ENCODE results near the gene SPSB2.
"Not testable (repeated sequence)": the region's sequence is repeated elsewhere in the genome, so short reads cannot be mapped to it uniquely, and the experiment has no call there.

The SPSB2 gene

DNA sequence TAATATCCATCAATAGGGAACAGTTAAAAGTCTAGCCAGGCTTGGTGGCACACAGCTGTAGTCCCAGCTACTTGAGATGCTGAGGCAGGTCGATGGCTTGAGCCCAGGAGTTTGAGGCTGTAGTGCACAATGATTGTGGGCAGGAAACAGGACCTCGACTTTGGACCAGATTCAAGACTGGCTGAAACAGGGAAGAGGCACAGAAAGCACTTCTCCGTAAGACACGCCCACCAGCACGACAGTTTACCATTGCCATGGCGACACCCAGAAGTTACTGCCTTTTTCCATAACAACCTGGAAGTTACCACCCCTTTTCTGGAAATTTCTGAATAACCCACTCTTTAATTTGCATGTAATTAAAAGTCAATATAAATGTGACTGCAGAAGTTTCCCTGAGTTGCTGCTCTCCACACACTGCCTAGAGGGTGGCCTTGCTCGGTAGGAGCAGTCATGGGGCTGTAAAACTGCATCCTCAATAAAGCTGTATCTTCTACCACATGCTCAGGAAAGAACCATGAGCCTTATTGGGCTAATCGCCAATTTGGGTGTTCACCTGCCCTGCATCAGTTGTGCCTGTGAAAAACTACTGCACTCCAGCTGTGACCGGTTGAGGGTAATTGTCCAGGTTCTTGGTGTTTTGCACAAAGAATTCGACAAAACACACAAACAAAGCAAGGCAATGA is 26.9 kb upstream of the SPSB2 start:
- DNase-seq: no peak

DNA sequence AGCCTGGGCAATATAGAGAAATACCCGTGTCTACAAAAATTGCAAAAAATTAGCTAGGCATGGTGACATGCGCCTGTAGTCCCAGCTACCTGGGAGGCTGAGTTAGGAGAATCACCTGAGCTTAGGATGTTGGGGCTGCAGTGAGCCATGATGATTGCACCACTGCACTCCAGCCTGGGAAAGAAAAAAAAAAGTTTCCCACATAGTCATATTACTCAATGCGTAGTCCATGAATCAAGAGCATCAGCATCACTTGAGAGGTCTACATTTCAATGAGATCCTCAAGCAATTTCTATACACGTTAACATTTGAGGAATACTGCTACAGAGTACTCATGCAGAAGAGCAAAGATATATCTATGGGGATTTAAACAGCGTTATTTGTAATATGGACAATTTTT is 26.3 kb upstream of the SPSB2 start:
- DNase-seq: no peak

DNA sequence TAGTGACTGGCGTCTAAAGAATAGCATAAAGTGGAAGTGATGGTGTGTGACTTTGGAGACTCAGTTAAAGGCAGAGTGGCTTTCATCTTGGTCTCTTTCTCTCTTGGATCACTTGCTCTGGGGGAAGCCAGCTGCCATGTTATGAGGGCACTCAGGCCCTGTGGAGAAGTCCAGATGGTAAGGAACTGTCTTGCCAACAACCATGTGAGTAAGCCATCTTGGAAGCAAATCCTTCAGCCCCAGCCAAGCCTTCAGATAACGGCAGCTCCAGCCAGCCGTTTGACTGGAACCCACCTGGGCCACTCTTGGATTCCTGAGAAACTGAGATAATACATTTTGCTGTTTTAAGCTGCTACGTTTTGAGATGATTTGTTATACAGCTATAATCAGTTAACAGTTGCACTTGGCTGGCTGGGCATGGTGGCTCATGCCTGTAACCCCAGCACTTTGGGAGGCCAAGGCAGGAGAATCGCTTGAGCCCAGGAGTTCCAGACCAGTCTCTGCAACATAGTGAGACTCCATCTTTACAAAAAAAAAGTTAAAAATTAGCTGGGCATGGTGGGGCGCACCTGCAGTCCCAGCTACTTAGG is 23.8 kb upstream of the SPSB2 start:
- no peak for DNase-seq

DNA sequence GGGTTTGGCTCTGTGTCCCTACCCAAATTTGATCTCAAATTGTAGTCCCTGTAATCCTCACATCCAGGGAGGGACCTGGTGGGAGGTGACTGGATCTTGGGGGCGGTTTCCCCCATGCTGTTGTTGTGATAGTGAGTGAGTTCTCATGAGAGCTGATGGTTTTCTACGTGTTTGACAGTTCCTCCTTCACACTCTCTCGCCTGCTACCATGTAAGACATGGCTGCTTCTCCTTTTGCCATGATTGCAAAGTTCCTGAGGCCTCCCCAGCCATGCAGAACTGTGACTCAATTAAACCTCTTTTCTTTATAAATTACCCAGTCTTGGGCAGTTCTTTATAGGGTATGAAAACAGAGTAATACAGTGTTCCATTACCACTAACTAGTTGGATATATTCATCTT is 21.2 kb upstream of the SPSB2 start:
- DNase-seq: no peak

DNA sequence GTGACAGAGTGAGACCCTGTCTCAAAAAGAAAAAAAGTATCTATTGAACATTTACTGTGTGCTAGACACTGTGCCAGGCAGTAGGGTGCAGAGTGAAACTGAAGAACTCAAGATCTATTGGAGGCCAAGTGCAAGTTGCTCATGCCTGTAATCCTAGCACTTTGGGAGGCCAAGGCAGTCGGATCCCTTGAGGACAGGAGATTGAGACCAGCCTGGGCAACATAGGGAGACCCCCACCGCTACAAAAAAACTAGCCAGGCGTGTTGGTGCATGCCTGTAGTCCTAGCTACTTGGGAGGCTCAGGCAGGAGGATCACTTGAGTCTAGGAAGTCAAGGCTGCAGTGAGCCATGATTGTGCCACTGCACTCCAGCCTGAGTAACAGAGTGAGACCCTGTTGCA is 19.6 kb upstream of the SPSB2 start:
- DNase-seq: not testable (repeated sequence)

DNA sequence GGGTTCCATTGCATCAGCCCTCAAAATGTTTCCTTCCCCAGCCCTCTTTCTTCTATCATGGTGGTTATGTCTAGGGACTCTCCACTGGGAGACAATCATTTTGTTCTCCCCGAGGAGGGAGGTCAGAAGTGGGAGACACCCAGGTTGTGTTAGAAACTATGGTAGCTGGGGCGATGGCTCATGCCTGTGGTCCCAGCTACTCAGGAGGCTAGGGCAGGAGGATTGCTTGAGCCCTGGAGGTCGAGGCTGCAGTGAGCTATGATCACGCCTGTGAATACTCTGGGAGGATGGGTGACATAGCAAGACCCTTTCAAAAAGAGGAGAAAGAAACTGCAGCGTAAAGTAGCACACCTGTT is 18.5 kb upstream of the SPSB2 start:
- DNase-seq: no peak

DNA sequence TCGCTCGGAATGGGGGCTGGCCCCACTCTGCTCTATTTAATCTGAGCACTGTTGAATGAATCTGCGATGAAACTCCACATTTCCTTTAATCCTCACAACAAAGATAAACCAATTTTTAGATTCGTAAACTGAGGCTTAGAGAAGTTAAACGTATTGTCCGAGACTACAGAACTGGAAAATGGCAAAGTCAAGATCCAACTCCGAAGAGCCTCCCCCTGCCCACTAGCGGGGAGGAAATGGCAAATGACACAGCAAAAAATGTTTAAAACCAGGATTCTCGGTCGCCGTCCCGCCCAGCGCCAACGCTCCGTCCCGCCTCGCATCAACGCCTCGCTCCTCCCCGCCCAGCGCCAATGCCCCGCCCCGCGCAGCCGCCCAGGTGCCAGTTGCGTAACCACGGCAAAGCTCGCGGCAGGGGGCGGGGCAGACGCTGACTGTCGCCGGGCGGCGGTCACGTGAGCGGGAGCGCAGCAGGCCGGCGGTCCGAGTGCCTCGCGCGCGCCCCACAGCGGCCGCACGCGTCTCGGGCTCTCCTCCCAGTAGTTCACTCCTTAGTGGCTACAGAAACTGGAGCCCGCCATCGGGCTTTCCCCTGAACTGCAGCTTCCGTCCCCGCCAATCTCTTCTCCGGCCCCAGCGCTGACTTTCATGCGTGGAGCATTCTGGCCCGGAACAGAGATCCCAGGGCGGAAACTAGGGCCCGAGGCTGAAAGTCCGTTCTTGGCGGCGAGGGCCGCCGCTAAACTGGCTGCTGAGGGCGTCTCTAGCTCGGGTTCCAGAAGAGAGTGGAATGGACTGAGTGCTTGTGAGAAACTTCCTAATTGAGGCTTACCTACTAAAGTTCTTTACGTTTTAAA is 17.9 kb upstream of the SPSB2 start:
- DNase-seq: peak; percentile 98

DNA sequence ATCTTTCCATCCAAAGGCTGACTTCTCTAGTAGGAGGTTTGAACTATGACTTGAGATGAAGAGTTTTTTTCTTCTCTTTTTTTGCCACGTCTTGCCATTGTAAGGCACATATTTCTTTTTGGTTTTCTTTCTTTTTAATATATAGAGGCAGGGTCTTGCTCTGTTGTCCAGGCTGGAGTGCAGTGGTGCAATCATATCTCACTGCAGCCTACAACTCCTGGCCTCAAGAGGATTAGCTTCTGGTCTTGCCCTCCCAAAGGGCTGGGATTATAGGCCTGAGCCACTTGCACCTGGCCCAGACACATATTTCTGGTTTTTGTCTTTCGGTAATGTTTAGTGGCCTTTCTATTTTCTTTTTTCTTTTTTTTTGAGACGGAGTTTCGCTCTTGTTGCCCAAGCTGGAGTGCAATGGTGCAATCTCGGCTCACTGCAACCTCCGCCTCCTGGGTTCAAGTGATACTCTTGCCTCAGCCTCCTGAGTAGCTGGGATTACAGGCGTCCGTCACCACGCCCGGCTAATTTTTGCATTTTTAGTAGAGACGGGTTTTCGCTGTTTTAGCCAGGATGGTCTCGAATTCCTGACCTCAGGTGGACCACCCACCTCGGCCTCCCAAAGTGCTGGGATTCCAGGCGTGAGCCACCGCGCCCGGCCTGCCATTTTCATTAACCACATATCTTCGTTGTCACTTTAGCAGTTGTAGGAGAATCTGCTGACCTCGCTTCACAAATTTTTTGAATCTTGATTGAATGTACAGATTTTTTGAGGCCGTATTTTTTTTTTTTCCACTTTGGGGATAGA is 16.9 kb upstream of the SPSB2 start:
- not testable (repeated sequence) for DNase-seq

DNA sequence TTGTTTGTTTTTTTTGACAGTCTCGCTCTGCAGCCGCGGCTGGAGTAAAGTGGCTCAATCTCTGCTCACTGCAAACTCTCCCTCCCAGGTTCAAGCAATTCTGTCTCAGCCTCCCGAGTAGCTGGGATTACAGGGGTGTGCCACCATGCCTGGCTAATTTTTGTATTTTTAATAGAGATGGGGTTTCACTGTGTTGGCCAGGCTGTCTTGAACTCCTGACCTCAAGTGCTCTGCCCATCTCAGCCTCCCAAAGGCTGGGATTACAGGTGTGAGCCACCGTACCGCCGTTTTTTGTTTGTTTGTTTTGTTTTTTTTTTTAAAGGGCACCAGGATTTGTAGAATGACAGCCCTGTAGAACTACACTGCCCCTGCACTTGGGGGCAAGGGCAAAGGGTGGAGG is 15.7 kb upstream of the SPSB2 start:
- not testable (repeated sequence) for DNase-seq

DNA sequence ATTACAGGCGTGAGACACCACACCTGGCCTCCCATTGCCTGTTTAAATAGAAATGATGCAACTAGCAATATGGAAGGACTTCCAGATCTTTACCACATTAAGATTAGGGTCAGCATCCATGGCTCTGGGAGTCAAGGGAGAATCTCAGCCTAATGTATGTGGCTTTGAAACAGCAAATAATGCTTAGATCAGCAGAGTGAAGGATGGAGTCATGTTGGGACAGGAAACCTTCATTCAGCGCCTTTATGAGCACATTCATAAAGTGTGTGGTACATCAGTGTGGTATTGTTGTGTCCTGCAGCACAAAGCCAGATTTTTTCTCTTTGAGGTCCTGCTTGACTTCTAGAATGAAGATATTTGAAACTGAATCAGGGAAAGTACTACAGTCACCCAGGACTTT is 15.3 kb upstream of the SPSB2 start:
- no peak for DNase-seq

DNA sequence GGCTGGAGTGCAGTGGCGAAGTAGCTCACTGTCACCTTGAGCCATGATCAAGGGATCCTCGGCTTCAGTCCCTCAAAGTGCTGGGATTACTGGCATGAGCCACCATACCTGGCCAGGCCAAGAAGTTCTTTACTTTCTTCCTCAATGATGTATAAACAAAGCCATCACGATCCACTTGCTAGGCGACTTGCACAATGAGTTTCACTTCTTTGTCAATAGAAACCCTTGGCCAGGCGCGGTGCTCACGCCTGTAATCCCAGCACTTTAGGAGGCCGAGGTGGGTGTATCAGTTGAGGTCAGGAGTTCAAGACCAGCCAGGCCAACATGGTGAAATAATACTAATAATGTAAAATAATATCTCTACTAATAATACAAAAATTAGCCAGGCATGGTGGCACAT is 14.4 kb upstream of the SPSB2 start:
- DNase-seq: no peak

DNA sequence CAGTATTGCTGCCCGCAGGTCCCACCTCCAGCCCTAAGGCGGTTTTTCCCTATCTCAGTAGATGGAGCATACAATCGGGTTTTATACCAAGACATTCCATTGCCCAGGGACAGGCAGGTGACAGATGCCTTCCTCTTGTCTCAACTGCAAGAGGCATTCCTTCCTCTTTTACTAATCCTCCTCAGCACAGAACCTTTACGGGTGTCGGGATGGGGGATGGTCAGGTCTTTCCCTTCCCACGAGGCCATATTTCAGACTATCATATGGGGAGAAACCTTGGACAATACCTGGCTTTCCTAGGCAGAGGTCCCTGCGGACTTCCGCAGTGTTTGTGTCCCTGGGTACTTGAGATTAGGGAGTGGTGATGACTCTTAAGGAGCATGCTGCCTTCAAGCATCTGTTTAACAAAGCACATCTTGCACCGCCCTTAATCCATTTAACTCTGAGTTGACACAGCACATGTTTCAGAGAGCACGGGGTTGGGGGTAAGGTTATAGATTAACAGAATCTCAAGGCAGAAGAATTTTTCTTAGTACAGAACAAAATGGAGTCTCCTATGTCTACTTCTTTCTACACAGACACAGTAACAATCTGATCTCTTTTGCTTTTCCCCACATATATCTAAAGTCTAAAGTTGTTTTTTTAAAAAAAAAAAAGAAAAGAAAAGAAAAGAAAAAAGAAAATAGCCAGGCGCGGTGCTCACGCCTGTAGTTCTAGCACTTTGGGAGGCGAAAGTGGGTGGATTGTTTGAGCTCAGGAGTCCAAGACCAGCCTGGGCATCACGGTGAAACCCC is 13.3 kb upstream of the SPSB2 start:
- DNase-seq: not testable (repeated sequence)

DNA sequence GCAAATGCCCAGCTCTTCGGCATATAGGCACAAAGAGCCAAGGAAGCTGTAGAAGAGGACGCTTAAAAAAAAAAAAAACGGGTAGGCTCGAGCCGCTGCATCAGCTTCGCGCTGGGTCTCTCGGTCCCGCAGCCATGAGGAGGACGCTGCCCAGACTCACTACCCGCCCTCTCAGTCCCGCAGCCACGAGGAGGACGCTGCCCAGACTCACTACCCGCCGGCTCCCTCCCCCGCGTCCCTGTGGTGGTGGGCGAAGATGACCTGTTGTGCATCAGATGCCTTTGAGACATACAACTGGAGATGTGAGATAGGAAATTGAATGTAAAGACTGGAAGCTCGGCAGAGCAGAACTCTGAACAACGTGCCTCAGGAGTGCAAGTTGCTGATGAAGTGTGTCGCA is 11.4 kb upstream of the SPSB2 start:
- DNase-seq: no peak

DNA sequence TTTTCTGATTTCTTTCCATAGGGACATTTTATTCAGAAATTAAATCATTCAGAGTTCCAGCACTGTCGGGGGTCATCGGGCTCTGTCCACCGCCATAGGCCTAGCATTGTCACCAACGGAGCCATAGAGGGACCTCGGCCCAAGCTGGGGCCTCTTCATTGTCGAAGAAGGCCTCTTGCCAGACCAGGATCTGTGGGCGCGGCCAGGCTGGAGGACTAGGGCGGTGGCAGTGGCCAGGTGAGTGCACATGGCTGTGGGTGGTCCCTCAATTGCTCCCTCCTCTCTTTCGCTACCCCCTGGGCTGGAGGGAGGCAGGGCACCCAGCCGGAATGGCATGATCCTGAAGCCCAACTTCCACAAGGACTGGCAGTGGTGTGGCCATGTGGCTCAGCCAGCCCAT is 10.6 kb upstream of the SPSB2 start:
- DNase-seq: no peak

DNA sequence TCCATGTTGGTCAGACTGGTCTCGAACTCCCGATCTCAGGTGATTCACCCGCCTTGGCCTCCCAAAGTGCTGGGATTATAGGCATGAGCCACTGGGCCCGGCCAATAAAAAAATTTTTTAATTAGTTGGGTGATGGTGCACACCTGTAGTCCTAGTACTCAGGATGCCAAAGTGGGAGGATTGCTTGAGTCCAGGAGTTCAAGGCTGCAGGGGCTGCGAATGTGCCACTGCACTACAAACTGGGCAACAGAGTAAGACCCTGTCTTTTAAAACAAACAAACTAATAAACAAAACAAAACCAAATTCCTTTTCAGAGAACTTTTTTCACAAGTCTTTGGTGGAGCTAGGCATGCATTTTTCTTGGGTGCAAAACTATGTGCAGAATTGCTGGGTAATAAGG is 10.1 kb upstream of the SPSB2 start:
- DNase-seq: no peak

DNA sequence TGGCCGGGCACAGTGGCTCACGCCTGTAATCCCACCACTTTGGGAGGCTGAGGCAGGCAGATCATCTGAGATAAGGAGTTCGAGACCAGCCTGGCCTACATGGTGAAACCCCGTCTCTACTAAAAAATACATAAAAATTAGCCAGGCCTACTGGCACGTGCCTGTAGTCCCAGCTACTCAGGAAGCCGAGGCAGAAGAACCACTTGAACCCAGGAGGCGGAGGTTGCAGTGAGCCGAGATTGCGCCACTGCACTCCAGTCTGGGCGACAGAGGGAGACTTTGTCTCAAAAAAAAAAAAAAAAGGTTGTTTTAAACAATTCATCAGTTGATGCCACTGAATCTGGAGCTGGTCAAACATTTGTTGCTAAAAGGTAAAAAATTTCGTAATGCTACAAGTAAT is 6.7 kb upstream of the SPSB2 start:
- DNase-seq: not testable (repeated sequence)

DNA sequence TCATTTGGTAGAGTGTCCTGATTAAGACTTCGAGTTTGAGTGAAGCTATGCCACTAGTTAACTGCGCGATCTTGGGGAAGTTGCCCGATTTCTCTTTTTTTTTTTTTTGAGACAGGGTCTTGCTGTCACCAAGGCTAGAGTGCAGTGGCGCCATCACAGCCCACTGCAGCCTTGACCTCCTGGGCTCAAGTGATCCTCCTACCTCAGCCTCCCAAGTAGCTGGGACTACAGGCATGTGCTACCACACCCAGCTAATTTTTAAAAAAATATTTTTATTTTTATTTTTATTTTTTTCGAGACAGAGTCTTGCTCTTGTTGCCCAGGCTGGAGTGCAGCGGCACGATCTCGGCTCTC is 889 bp upstream of the SPSB2 start:
- not testable (repeated sequence) for DNase-seq

DNA sequence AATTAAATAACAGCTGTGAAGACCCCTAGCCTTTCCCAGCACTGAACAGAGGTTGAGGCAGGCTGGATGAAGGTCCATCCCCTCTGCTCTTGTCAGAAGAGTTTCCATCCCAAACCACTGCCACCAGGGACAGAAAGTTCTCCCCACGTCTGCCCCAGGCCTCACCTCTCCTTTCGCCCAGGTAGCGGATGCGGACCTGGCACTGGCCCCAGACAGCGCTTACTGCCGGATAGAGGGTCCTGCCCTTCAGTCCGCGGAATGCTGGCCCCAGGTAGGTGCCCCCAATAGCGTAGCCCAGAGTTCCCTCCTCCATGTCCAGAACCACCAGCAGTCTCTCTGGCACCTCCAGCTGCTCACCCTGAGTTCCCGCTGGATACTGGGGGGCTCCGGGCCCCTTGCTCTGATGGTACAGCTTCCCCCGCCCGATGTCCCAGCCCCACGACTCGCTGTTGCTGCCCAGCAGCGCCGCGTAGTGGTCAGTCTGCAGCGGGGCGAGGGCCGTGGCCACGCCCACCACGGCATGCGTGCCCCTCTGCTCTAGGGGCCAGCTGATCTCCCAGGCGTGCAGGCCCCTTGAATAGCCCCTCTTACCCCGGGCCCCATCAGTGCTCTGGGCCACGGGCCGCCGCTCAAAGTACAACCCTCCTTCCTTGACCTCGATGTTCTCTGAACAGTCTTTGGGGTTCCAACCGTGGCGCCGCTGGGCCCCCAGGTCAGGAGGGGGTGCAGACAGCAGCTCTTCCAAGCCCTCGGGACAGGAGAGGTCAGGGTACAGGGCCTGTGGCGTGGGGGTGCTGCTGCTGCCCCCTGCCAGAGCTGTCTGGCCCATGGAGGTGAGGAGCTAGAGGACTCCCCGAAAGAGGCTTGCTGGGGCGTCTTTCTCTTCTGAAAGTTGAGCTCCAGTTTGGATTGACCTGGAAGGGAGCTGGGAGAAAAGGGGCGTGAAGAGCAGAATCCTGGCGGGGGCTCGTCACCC is 742 bp downstream of the SPSB2 start:
- DNase-seq: peak; percentile 73

DNA sequence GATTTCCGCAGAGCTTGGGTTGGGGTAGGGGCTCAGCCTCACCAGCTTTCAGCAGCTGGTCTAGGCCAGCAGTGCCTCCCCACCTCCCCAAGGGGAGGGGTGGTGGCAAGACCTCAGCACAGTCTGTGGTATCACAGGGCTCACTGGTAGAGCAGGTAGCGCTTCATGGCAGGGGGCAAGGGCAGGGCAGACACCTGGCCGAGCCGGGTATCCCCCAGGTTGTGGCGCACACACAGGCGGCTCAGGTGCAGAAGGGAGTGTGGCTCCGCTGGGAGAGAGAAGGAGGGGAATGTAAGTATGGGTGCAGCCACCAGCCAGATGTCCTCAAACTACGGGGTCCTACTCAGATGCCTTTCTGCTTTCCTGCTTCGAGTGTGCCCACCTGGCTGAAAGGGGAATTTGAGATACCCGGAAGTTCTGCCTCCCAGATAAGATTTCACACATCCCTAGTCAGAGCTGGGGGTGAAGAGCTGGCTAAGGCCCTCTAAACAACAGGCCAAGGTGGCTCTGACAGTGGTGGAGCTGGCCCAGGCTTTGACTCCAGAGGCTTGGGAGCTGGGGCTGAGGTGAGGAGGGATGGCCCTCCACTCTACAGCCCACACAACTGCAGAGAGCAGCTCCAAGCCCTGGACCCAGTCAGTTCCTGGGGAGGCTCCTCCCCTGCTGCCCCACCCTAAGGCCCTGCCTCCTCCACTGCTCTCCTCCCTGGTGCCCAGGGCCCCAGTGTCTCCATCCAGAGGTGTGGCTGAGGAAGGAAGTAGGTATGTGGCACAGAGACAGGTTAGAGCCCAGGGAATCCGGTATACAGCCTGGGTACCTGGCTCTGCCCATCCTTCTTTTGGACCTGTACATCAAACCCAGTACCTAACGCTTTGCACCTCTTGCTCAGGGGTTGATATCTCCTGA is 1.8 kb downstream of the SPSB2 start:
- DNase-seq: no peak

DNA sequence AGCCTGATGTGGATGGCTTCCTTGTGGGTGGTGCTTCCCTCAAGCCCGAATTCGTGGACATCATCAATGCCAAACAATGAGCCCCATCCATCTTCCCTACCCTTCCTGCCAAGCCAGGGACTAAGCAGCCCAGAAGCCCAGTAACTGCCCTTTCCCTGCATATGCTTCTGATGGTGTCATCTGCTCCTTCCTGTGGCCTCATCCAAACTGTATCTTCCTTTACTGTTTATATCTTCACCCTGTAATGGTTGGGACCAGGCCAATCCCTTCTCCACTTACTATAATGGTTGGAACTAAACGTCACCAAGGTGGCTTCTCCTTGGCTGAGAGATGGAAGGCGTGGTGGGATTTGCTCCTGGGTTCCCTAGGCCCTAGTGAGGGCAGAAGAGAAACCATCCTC is 2.8 kb downstream of the SPSB2 start:
- DNase-seq: not testable (repeated sequence)

All from activated CD4-positive, alpha-beta T cell treated with anti-CD3 and anti-CD28 coated beads for 1 hour (primary cell).